ENCODE data around the gene EPAS1. TPM values are rescaled to one million over a fixed set of nuclear protein-coding genes. Genes with fewer than 3 reads are reported as not detected.
A peak's percentile ranks its signal among the peaks of the same experiment; 100 is the strongest.

The EPAS1 gene
- total RNA-seq, 1 donor from 2014 or later = 99.8 TPM

GRCh38 chr2:46327627-46328026 lies 30.4 kb downstream of the EPAS1 start:
- FAIRE-seq (no peak), DNase-seq (ENCODE audit: low read depth) (no peak)
- H3K4me3 ChIP-seq (ENCODE audit: low read depth, low read length) = no peak overlapping the region
- no peaks in the 10 kb centered on the region for H3K27me3 ChIP-seq (ENCODE audit: control insufficient read depth, insufficient read depth, low read length)
- TF ChIP-seq CTCF (IDR thresholded peaks at IDR 0.05; ENCODE audit: insufficient read depth, low read length, severe bottlenecking) = peak; percentile 17
- peaks cover 2% of the 10 kb centered on the region for H3K36me3 ChIP-seq (ENCODE audit: control insufficient read depth, insufficient read depth, low read length)

- TF ChIP-seq CTCF (IDR thresholded peaks at IDR 0.05; ENCODE audit: insufficient read depth, low read length, severe bottlenecking) = no peak
- no peak for FAIRE-seq
Observed at GRCh38 chr2:46328291-46328690, 31.1 kb downstream of the EPAS1 start.

GRCh38 chr2:46328829-46329228 lies 31.6 kb downstream of the EPAS1 start:
- Histone ChIP-seq H3K36me3 (ENCODE audit: control insufficient read depth, insufficient read depth, low read length) (peaks cover 2% of the 10 kb centered on the region), H3K4me3 (ENCODE audit: low read depth, low read length) (no peak overlapping the region), H3K27me3 (ENCODE audit: control insufficient read depth, insufficient read depth, low read length) (no peaks in the 10 kb centered on the region)
- TF ChIP-seq CTCF (IDR thresholded peaks at IDR 0.05; ENCODE audit: insufficient read depth, low read length, severe bottlenecking) = no peak
- FAIRE-seq = no peak
- no peak for DNase-seq (ENCODE audit: low read depth)

More at GRCh38 chr2:46328291-46328690, 31.1 kb downstream of the EPAS1 start:
- DNase-seq (ENCODE audit: low read depth) = no peak
- H3K4me3 ChIP-seq (ENCODE audit: low read depth, low read length) = no peak overlapping the region
- H3K27me3 ChIP-seq (ENCODE audit: control insufficient read depth, insufficient read depth, low read length) = no peaks in the 10 kb centered on the region
- H3K36me3 ChIP-seq (ENCODE audit: control insufficient read depth, insufficient read depth, low read length) = peaks cover 2% of the 10 kb centered on the region

GRCh38 chr2:46329340-46329739 lies 32.1 kb downstream of the EPAS1 start:
- no peak for TF ChIP-seq CTCF (IDR thresholded peaks at IDR 0.05; ENCODE audit: insufficient read depth, low read length, severe bottlenecking)
- DNase-seq (ENCODE audit: low read depth) (no peak), FAIRE-seq (no peak)
- peaks cover 2% of the 10 kb centered on the region for H3K36me3 ChIP-seq (ENCODE audit: control insufficient read depth, insufficient read depth, low read length)
- H3K4me3 ChIP-seq (ENCODE audit: low read depth, low read length) = no peak overlapping the region
- H3K27me3 ChIP-seq (ENCODE audit: control insufficient read depth, insufficient read depth, low read length) = no peaks in the 10 kb centered on the region

- DNase-seq (ENCODE audit: low read depth) (peak; percentile 98), FAIRE-seq (no peak)
- Histone ChIP-seq H3K27me3 (ENCODE audit: control insufficient read depth, insufficient read depth, low read length) (no peaks in the 10 kb centered on the region), H3K4me3 (ENCODE audit: low read depth, low read length) (no peak overlapping the region), H3K36me3 (ENCODE audit: control insufficient read depth, insufficient read depth, low read length) (peaks cover 2% of the 10 kb centered on the region)
- no peak for TF ChIP-seq CTCF (IDR thresholded peaks at IDR 0.05; ENCODE audit: insufficient read depth, low read length, severe bottlenecking)
Observed at GRCh38 chr2:46329803-46330775, 32.9 kb downstream of the EPAS1 start.

Data from bronchial epithelial cell (primary cell).